NCI-H2227 (cell line): ENCODE data around the gene MAMLD1.

Experiments
- DNase-seq: peaks from one replicate; lab custom pipeline; 2025; ENCODE audit not compliant: unreplicated experiment; lab: John Stamatoyannopoulos, UW

MAMLD1 gene

DNA sequence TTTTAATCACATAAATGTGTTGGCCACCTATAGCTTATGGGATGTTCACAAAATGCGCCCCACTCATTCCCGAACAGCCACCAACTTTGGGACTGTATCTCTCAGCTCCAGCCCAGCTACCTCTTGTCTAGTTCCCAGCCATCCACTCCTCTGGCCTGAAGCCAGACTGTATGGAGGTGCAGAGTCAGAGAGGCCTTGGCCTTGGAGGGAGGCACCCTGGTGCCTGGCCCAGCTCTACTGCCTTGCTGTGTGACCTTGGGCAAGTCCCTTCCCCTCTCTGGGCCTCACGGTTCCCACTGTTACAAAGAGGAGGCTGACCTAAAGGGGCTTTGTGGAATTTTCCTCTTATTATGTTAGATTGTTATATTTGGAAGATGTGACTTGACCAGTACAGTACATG, 13.9 kb downstream of the MAMLD1 start:
- DNase-seq = no peak

DNA sequence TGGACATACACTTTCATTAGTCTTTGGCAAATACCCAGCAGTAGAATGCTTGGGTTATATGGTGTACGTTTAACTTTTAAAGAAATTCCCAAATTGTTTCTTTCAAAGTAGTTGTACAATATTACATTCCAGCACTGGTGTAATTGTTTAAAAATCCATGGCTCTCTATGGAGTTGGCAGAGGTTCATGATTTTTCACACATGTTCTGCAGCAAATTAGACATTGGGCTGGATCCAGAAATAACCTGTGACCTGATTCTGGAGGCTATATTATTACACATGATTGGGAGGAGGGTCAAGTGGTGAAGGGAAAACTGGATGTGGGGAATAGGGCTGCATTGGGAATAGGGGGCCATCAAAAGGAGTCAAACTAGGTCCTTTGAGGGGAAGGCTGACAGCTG, 41.9 kb downstream of the MAMLD1 start:
- DNase-seq = no peak

DNA sequence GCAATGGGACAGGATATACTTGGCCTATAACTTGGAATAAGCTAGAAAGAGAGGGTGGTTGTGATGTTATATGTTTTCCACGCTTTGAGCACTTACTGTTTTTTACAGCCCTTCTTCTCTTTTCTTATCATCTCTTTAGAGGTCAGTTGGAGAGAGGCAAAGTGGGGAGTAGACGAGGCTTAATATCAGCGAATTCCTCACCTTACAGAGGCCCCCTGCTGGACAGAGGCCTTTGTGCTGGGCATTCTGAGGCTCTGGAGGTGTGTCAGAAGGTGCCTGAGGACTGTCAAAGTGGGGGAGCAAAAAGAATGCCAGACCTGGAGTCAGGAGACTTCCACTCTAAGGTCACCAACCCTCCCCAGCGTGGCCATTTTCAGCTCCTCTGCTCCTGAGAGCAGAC, 42.5 kb downstream of the MAMLD1 start:
- DNase-seq = no peak

DNA sequence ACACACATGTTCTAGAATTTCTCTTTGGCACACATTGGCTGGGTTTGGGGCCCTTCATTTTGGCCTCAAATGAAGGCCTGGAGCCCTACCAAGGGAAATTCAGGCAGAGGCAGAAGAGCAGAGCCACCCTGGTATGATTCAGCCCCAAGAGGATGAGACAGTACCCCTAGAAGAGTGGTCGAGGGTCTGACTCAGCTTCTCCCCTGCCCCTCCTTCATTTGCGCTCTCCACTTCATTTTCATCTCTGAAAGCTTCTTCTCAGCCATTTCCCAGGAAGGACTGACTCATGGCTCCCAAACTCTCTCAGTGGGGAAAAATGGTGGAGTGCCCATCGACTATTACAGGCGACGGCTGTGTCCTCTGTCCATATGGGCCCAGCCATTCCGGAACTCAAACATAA, 43.5 kb downstream of the MAMLD1 start:
- no peak for DNase-seq

DNA sequence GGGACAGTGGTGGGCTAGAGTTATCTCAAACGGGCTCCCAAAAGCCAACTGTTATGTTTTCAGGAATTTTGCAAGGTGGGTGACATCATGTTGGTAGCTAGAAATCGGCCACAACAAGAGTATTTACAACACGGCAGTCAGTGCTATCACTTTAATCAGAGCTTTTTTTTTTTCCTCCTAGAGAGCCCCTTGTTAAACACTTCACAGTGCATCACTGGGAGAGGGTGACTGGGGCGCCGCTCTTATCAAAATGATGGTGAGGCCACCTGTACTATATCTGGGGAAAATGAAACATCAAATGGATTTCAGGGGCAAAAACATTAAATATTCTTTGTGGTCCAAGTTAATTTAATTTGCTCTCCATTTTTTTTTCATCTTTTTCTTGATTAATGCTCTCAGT, 44.9 kb downstream of the MAMLD1 start:
- DNase-seq = no peak

DNA sequence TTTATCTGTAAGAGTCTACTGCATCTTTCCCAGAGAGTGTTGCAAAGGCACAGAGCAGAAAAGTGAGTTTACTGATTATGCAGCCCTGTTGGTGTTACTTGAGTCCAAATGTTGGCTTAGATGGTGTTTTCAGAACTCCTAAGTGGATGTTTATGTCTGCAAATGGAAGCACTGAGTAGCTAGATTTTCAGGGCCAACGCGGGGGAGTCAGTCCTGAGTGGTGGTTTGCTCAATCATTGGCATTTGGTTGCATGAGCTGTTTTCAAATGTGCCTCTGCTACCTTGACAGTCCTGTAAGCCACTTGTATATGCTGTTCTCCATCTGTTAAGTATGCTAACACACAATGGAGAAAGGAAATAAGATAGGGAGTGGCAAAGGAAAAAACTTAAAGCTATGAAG, 45.4 kb downstream of the MAMLD1 start:
- DNase-seq = no peak

DNA sequence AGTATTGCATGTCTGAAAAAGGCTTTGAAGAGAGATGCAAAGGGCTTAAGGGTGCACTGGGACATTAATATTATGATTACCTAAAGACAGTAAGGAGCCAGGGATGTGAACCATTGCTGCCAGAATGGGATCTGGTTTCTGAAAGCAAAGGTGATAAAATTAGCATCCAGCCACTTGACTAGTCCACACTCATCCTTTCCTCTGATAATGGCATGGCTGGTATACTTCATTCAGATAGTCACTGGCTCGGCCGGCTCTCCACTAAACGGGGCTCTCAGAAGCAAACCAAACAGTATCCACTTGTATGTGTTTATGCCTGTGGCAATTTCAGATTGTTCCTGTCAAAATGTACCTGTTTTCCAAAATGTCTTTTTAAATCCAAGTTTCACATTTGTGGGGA, 46.4 kb downstream of the MAMLD1 start:
- no peak for DNase-seq

DNA sequence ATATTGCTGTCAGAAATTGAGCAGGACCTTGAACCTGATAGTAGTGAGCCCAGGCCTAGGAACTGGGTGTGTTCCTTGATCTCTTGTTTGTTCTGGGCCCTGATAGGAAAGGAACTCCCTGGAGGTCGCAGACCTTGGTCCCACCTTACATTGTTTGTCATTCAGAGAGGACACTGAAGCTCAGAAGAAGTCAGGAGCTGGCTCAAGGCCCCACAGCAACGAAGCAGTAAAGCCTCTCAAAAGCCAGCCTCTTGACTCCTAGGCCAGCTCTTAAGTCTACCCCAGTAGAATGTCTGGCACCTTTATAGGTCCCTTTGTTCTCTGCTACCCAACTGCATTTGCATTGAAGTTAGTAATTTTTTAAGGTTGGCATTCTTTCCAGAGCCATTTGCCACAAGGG, 46.8 kb downstream of the MAMLD1 start:
- DNase-seq = no peak

DNA sequence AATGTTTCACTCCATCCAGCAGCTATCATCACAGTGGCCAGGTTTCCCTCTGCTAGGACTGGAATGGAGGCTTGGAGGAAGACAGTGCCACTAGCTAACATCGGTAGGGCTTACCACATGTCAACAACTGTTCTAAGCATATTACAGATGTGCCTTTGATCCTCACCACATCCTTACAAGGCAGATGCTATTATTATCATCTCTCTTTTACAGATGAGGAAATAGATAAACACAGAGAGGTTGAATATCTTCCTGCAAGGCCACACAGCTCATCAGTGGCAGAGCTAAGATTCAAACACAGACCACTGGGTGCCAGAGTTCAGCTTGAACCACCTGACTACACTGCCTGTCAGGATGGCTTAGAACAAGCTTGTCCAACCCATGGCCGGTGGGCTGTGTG, 47.4 kb downstream of the MAMLD1 start:
- no peak for DNase-seq

DNA sequence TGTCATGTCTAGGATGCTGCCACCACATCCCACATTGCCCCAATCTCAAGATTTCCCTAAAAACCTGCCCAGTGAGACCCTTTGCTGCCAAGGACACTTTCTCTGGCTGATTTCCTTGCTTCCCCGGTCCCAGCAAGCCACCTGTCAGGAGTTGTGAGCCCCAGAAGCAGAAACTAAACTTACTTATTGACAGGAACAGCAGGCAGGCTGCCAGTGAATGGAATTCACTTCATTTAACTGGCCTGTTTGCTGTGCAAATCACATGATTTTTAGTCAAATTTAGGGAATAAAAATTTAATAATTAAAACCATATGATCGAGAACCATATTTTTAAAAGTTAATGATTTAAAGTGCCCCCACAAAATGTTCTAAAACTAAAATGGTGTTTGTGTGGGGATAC, 48.5 kb downstream of the MAMLD1 start:
- DNase-seq = no peak

DNA sequence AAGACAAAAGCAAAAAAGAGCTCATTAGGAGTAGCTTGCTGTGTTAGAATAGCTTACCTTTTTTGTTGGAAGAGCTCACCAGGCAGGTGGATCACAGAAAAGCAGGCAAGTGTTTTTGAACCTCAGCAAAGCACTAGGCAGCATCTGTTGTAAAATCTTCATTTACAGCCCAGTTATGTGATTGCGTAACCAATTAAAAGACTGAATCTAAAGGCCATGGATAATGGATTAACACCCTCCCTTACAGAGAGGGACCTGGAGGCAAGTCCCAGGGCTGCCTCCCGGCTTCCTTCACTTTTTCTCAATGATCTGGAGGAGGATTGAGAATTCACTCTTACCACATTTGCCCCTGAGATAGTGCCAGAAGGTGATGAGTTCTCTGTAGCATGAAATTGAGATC, 51.1 kb downstream of the MAMLD1 start:
- no peak for DNase-seq

DNA sequence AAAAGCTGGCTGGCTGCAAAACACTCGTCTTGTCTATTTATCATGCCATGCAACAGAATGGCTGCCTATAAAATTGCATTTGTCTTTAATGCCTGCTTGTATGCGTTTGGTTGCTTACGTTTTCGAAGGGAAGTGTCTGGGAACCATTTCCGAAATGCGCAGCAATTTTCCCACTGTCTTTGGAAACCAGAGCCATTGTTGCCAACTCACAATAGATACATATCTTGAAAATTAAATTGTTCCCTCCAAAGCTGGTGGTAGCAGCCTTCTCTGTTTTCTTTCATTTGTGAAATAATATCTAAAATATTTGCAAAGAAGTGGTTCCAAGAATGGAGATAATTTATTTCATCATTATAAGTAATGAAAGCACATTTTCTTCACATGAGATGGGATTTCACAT, 53.4 kb downstream of the MAMLD1 start:
- DNase-seq = no peak

DNA sequence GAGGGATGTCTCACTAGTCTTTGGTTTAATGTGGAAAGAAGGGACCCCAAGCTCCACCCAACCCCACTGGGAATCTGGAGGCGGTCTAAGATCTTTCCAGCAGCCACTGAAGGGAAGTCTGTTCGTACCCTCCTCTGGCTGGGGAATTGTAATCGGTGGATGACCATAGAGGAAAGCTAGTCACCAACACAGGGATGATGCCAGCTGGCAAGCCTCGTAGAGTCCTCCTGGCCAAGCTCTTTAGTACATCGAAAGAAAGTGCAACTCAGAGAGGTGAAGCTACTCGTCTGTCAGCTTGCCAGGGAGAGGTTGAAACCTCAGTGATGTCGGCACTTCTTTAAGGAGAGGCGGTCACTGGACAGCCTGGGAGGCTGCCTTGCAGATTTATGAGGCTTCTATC, 58.7 kb downstream of the MAMLD1 start:
- peak; percentile 5 for DNase-seq

DNA sequence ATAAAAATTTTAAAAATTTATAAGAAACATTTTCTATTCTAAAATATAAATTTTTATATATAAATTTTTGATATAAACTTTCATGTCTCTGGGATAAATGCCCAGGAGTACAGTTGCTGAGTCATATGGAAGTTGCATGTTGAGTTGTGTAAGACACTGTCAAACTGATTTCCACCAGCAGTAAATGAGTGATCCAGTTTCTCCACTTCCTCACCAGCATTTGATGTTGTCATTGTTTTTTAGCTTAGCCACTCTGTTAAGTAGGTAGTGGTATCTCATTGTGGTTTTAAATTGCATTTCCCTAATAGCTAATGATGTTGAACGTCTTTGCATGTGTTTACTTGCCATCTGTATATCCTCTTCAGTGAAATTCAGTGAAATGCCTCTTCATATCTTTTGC, 66.5 kb downstream of the MAMLD1 start:
- no peak for DNase-seq

DNA sequence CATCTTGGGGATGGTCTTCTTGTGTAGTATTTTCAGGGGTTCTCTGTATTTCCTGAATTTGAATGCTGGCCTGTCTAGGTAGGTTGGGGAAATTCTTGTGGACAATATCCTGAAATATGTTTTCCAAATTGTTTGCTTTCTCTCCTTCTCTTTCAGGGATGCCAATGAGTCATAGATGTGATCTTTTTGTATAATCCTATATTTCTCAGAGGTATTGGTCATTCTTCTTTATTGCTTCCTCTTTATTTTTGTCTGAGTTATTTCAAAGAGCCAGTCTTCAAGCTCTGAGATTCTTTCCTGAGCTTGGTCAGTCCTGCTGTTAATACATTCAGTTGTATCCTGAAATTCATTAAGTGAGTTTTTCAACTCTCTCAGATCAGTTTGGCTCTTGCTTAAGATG, 73.1 kb downstream of the MAMLD1 start:
- DNase-seq = no peak

DNA sequence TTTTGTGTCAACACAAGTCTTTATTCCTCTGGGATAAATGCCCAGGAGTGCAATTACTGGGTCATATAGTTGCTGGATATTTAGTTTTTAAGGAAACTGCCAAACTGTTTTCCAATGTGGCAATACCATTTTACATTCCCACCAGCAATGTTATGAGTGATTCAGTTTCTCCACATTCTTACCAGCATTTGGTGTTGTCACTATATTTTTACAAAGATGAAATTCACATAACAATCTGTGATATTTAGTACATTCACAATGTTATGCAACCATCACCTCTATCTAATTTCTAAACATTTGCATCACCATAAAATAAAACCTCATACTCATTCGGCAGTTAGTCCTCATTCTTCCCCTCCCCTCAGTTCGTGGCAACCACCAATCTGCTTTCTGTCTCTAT, 75.0 kb downstream of the MAMLD1 start:
- DNase-seq = no peak

DNA sequence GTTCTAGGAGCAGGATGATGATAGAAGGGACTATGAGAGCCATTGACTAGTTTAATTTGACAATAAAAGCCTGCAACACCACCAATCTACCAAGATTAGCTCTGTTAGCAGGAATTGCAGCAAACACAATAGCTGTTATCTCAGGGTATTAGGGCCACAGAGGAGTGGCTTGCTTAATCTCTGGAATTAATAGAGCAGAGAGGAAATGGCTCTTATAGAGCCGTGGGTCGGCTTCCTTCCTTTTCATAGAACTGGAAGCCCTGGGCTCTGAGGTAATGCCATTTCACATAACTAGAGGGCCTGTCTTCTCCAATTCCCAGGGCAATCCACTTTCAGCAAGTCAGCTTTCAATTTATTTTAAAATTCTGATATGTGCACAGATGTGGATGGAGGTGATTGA, 83.0 kb downstream of the MAMLD1 start:
- DNase-seq = no peak

DNA sequence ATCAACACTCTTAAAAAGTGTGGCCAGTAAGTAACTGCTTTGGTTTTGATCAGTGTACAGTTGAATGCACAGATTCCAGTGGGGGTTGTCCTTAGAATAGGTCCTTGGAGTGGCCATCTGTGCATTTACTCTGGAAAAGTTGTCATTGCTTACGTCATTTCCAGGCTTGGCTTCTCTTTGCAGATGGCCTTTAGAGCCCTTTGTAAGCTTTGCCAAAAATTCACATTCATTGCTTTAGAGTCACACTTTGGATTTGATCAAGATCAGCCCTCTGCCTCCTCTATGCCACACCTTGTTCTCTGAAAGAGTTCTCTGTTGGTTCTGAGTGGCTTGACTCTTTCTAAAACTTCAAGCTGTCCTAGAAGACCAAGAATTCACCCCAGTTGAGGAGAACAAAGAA, 83.9 kb downstream of the MAMLD1 start:
- no peak for DNase-seq

DNA sequence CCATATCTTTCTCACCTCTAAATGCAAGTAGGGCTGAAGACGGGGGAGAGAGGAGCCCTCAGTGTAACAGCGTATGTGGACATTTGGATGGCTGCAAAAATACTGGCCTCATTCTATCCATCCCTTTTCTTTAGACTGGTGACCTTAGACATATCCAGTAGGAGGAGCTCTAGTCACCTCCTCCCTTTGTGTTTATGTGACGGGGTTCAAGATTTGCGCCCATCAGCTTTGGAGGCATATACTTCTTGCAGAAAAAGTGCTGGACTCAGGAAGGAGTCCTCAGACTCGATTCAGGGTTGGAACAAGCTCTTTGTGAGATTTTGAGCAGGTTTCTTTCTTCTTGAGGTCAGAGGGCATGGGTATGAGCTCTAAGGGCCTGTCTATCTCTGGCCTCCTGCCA, 86.2 kb downstream of the MAMLD1 start:
- DNase-seq = no peak

DNA sequence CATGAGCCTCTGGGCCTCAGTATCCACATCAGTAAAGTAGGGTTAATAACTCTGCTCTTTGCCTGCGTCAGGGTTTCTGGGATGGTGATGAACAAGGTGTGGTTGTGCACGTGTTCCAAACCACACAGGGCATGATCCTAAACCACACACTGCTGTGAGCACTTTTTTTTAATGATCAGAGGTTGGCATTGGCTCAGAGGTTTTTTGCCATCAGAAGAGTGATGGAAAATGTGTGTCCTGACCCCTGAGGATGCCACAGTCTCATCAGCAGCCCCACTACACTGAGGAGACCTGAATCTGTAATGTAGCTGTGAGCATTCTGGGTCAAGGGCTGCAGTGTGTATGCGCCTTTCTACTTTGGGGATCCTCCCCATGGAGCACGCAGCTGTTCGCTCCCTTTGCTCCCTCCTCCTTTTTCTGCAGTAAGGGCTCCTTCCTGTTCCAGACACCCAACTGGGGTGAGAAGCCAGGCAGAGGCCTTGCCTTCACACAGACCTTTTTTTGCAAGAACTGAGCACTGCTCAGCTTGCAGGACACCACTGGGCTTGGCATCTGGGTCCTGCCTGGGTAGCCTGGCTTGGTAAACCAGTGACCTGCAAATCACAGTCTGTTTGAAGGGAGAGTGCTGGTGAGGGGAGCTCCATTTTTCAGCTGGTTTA, 87.5 kb downstream of the MAMLD1 start:
- no peak for DNase-seq

DNA sequence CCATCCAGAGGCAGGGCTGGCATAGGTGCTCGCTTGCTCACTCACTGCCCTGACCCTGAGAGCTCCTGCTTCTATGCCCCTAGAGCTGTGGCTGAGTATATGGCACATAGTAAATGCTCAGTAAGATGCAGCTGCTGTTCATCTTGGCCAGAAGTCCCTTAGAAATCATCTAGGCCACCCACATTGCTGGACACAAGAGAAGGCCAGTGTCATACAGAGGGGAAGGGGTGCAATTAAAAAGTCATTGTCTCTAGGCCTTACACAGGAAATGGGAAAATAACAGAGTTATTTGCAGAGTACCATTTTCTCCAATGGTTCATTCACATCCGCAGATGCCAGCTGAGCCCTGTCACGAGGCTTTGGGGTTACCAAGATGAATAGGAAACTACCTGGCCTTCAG, 88.8 kb downstream of the MAMLD1 start:
- DNase-seq = no peak

DNA sequence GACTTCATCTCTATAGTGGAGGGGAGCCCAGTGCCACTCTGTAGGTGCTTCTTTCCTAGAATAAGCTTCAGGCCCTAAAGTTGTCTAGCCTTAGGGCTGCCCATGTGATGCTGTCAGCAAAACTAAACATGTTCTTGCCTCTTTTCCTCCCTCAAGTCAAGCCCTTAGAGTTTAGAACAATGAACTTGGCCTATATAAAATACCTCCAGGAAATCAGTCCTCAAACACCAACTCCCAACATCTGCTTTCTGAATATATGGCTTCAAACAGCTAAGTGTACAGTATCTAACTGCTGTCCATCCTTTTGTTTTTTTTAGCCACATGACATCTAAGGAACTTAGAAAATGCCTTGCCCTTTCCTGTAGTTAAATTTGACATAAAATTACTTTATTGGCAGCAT, 91.0 kb downstream of the MAMLD1 start:
- no peak for DNase-seq

DNA sequence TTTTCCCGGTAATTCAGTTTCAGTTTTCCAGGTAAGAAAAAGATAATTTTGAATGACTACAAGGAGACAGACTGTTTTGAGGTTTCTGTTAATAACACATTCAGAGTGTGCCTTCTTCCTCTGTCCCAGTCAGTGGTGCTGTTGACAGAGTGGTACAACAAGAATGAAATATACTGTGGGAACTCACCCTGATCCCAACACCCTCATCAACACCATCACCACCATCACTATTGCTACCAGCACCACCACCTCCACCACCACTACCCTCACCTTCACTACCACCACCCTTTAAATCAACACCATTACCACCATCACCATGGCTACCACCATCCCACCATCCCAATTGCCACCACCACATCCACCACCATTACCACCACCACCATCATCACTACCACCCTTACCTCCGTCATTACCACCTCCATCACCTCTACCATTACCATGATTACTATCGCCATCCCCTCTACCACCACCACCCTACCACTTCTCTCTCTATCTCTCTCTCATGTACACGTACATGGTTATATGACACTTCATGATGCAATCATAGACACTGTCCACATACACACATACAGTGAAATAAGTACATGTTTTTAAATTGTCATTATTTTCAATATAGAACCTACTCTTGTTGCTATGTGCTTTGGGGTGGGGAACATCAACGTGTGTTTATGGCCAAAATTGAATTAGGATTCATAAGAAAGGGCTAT, 91.5 kb downstream of the MAMLD1 start:
- DNase-seq = no peak
